Ovary (tissue), 9 donors: ENCODE data around the gene ISG20L2. TPM values are rescaled to one million over a fixed set of nuclear protein-coding genes. Genes with fewer than 3 reads are reported as not detected.

Experiments used
- DNase-seq, 5 donors: peaks; one replicate each; pipeline ENCODE4 v3.0.0-alpha.2; 2019 to 2020
- H3K27ac ChIP-seq, 2 donors: fragments of 200-600 bp; one replicate each; pipeline versions ENCODE4 v1.5.1 to v1.8.0; 2019 to 2022
- H3K27me3 ChIP-seq: fragments of 200-600 bp; one replicate; pipeline ENCODE4 v1.8.0; 2022
- H3K36me3 ChIP-seq: fragments of 200-600 bp; sonication (generic); one replicate; pipeline ENCODE4 v1.5.1; 2019
- H3K4me1 ChIP-seq: one replicate; pipeline ENCODE4 v1.8.1; 2013; ENCODE audit warnings: mild to moderate bottlenecking, moderate library complexity; ENCODE audit not compliant: insufficient read depth
- H3K4me3 ChIP-seq: fragments of 200-600 bp; sonication (generic); one replicate; pipeline ENCODE4 v1.5.1; 2017
- H3K9me3 ChIP-seq, 2 donors: fragments of 200-600 bp in 1 of 2; sonication (generic) in 1 of 2; one replicate each; pipeline versions ENCODE4 v1.5.1 to v1.8.1; 2013 to 2019; ENCODE audit warnings: mild to moderate bottlenecking in 1 of 2, moderate library complexity in 1 of 2
- CTCF ChIP-seq, 3 donors: fragments of 450-650 bp in 2 of 3; fragments of 200-600 bp in 1 of 3; IDR thresholded peaks; one replicate each; pipeline versions ENCODE4 v1.5.1 to v1.8.0; 2016 to 2022; ENCODE audit warnings: antibody characterized with exemption in 3 of 3, mild to moderate bottlenecking in 1 of 3
- EP300 ChIP-seq: sonication (generic); formaldehyde crosslinking; IDR thresholded peaks from one replicate; pipeline ENCODE4 v1.6.1; 2017; ENCODE audit warnings: antibody characterized with exemption
- POLR2A ChIP-seq: fragments of 450-650 bp; IDR thresholded peaks from one replicate; pipeline ENCODE4 v1.6.1; 2017; ENCODE audit warnings: antibody characterized with exemption, mild to moderate bottlenecking, moderate library complexity
- WGBS, 3 donors: extraction: QIAGEN DNeasy Blood & Tissue Kit in 1 of 3; methylation state at CpG; one replicate each; pipeline versions ENCODE4 v1.1.5 to v1.1.7; 2013 to 2017; 5-methylcytosine and 5-hydroxymethylcytosine counted together
- intact Hi-C, 4 donors: fragments of 100-400 bp; cut with DNase I; formaldehyde crosslinking; loops; one replicate each; pipeline versions ENCODE4 v1.11.0 to v1.15.1; 2022 to 2023
- polyA plus RNA-seq, 2 donors: library from polyadenylated mRNA; stranded (reverse); fragments of 200-250 nt in 1 of 2; fragments of 350-450 nt in 1 of 2; fragmentation: Illumina TruSeq in 1 of 2; extraction: RNeasy Lipid Tissue Mini Kit (QIAGEN cat#74804) in 1 of 2; gene quantifications; one replicate each; pipeline ENCODE4 v1.2.3, GENCODE V29; 2013 to 2014
- total RNA-seq, 7 donors: library from RNA; depleted of rRNA in 2 of 7; stranded (reverse); fragments of >200 nt in 2 of 7; fragmentation: NEBNext Ultra II Directional in 3 of 7; extraction: Animal tissue kit (Norgen Biotek cat#: 25700) in 3 of 7; gene quantifications; one replicate each; pipeline versions ENCODE4 v1.1.0 to v1.2.4, GENCODE V29; 2016 to 2023
- donor health status: DM: no; HTN: no; CAD: no; lungs with moderate emphysema.
- donor health status: DM: no; HTN: no; CAD: no.
- donor health status: Bipolar disorder and iron deficiency.
- donor health status: DM: yes; HTN: yes; CAD: no.
- donor health status: DM: no; HTN: no; CAD: no.
- donor health status: DM: yes; HTN: yes; CAD: no.

Gene ISG20L2
- total and polyA plus RNA-seq, 9 donors = 11.7 to 58.7 (median 26.1) TPM

GRCh38 chr1:156740237-156740740, 11.7 kb upstream of the ISG20L2 start:
- H3K36me3 ChIP-seq = no peaks in the 10 kb centered on the region
- WGBS, 3 donors = 6 to 9% (median 7%) methylated on average over 7 of the region's 7 CpGs
- peaks cover 4% of the 10 kb centered on the region for H3K4me1 ChIP-seq
- TF ChIP-seq EP300 (no peak), CTCF (IDR thresholded peaks at IDR 0.05) (no peak), POLR2A (no peak)
- H3K27ac ChIP-seq = peak overlapping the region in 1 of 2 donors; percentile 23
- intact Hi-C loops = loop anchor here in 1 of 4 donors (2.0 kb wide), 1 partner anchor 27 kb away; the partner anchor contains the start of gene PRCC
- H3K27me3 ChIP-seq = no peaks in the 10 kb centered on the region
- no peaks in the 10 kb centered on the region for H3K9me3 ChIP-seq
- DNase-seq = no peak
- peak overlapping the region; percentile 74 for H3K4me3 ChIP-seq

- H3K36me3 ChIP-seq = no peaks in the 10 kb centered on the region
- H3K9me3 ChIP-seq = no peaks in the 10 kb centered on the region
- peaks cover 4% of the 10 kb centered on the region for H3K4me1 ChIP-seq
- intact Hi-C loops = no loop called here
- 65 to 73% (median 68%) methylated on average over 2 of the region's 2 CpGs for WGBS, 3 donors
- H3K27me3 ChIP-seq = no peaks in the 10 kb centered on the region
- TF ChIP-seq CTCF (IDR thresholded peaks at IDR 0.05) (no peak), POLR2A (no peak), EP300 (no peak)
- no peak overlapping the region for H3K4me3 ChIP-seq
- H3K27ac ChIP-seq = no peak overlapping the region
- peak in 1 of 5 donors; percentile 35 for DNase-seq
Measured at GRCh38 chr1:156738916-156739315, 10.3 kb upstream of the ISG20L2 start.

GRCh38 chr1:156738407-156738806, 9.8 kb upstream of the ISG20L2 start:
- H3K36me3 ChIP-seq = no peaks in the 10 kb centered on the region
- H3K27me3 ChIP-seq = no peaks in the 10 kb centered on the region
- H3K27ac ChIP-seq = no peak overlapping the region
- 72 to 82% (median 73%) methylated on average over 10 of the region's 10 CpGs for WGBS, 3 donors
- TF ChIP-seq POLR2A (no peak), CTCF (IDR thresholded peaks at IDR 0.05) (no peak), EP300 (no peak)
- H3K4me1 ChIP-seq = peaks cover 4% of the 10 kb centered on the region
- intact Hi-C loops = no loop called here
- H3K9me3 ChIP-seq = no peaks in the 10 kb centered on the region
- DNase-seq = no peak
- no peak overlapping the region for H3K4me3 ChIP-seq

- no peak for DNase-seq
- H3K27me3 ChIP-seq = no peaks in the 10 kb centered on the region
- no peaks in the 10 kb centered on the region for H3K36me3 ChIP-seq
- WGBS, 3 donors = 87 to 91% (median 89%) methylated on average over 17 to 20 of the region's 20 CpGs
- H3K4me1 ChIP-seq = no peaks in the 10 kb centered on the region
- TF ChIP-seq CTCF (IDR thresholded peaks at IDR 0.05) (no peak), EP300 (no peak), POLR2A (no peak)
- H3K4me3 ChIP-seq = no peak overlapping the region
- no peak overlapping the region for H3K27ac ChIP-seq
- intact Hi-C loops = no loop called here
- H3K9me3 ChIP-seq = no peaks in the 10 kb centered on the region
Measured at GRCh38 chr1:156733989-156734584, 5.5 kb upstream of the ISG20L2 start.
